WERI-Rb-1 (cell line): Measurements from ENCODE around the gene FBXL14.

Experiments used
- DNase-seq: peaks from one replicate; pipeline ENCODE4 v3.0.0-alpha.2; 2020
- H3K27ac ChIP-seq: fragments of 250-450 bp; sonication (Bioruptor Pico); 2 replicates; pipeline ENCODE4 v1.5.1; 2020; ENCODE audit warnings: mild to moderate bottlenecking, moderate library complexity
- H3K27me3 ChIP-seq: fragments of 250-450 bp; sonication (Bioruptor Pico); 2 replicates; pipeline ENCODE4 v1.5.1; 2021; ENCODE audit warnings: mild to moderate bottlenecking, low read depth, moderate library complexity; ENCODE audit not compliant: insufficient read depth, severe bottlenecking
- H3K36me3 ChIP-seq: fragments of 250-450 bp; sonication (Bioruptor Pico); 2 replicates; pipeline ENCODE4 v1.5.1; 2020; ENCODE audit warnings: mild to moderate bottlenecking, moderate library complexity
- H3K4me3 ChIP-seq: 2 replicates; pipeline ENCODE4 v1.5.1; 2011; ENCODE audit warnings: low read depth, mild to moderate bottlenecking, control low read depth, low read length
- H3K9me3 ChIP-seq: fragments of 250-450 bp; sonication (Bioruptor Pico); 2 replicates; pipeline ENCODE4 v1.5.1; 2021; ENCODE audit warnings: mild to moderate bottlenecking, moderate library complexity; ENCODE audit not compliant: severe bottlenecking
- TF ChIP-seq, protein P1 (sequence below): IDR thresholded peaks from 2 replicates; pipeline ENCODE4 v1.5.1; 2011; ENCODE audit warnings: low read depth, mild to moderate bottlenecking, control low read depth, inconsistent platforms, low read length

FBXL14 gene

DNA sequence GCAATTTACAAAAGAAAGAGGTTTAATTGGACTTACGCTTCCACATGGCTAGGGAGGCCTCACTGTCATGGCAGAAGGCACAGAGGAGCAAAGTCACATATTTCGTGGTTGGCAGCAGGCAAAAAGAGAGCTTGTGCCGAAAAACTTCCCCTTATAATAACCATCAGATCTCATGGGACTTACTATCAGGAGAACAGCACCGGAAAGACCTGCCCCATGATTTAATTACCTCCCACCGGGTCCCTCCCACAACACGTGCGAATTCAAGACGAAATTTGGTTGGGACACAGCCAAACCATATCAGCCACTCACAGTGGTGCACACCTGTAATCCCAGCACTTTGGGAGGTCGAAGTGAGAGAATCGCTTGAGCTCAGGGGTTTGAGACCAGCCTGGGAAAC lies 68.5 kb downstream of the FBXL14 start:
- TF ChIP-seq, protein P1, sequence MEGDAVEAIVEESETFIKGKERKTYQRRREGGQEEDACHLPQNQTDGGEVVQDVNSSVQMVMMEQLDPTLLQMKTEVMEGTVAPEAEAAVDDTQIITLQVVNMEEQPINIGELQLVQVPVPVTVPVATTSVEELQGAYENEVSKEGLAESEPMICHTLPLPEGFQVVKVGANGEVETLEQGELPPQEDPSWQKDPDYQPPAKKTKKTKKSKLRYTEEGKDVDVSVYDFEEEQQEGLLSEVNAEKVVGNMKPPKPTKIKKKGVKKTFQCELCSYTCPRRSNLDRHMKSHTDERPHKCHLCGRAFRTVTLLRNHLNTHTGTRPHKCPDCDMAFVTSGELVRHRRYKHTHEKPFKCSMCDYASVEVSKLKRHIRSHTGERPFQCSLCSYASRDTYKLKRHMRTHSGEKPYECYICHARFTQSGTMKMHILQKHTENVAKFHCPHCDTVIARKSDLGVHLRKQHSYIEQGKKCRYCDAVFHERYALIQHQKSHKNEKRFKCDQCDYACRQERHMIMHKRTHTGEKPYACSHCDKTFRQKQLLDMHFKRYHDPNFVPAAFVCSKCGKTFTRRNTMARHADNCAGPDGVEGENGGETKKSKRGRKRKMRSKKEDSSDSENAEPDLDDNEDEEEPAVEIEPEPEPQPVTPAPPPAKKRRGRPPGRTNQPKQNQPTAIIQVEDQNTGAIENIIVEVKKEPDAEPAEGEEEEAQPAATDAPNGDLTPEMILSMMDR, result no peak
- DNase-seq, result no peak
- H3K4me3 ChIP-seq, result no peak overlapping the region

DNA sequence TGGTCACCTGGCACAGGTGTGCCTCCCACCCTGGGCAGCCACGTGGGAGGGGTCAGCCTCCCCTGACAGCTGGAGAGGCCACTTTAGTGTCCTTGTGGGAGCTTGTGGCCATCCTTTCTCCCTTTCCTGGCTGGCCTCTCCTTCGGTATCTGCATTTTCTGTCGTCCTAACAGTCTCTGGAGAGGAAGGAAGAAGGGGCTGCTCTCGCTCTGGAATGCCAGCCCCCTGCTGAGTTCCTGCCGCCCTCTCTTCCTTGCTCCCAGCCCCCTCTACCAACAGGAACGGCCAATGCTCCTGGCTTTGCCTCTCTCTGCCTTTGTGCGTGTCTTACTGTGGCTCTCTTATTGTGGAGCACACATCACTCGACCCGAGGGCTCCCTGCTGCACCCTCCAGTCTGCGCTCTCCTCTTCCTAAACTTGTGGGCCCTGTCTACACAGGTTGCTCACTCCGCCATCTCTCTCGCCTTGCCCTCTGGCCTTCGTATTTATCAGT lies 70.8 kb downstream of the FBXL14 start:
- TF ChIP-seq, protein P1, result no peak
- Histone ChIP-seq H3K27ac (no peak overlapping the region), H3K9me3 (no peaks in the 10 kb centered on the region), H3K36me3 (no peaks in the 10 kb centered on the region), H3K4me3 (no peak overlapping the region), H3K27me3 (no peaks in the 10 kb centered on the region)
- no peak for DNase-seq

More for the DNA sequence above, 68.5 kb downstream of the FBXL14 start:
- Histone ChIP-seq H3K36me3 (no peaks in the 10 kb centered on the region), H3K27me3 (peaks cover 5% of the 10 kb centered on the region), H3K27ac (no peak overlapping the region), H3K9me3 (no peaks in the 10 kb centered on the region)

DNA sequence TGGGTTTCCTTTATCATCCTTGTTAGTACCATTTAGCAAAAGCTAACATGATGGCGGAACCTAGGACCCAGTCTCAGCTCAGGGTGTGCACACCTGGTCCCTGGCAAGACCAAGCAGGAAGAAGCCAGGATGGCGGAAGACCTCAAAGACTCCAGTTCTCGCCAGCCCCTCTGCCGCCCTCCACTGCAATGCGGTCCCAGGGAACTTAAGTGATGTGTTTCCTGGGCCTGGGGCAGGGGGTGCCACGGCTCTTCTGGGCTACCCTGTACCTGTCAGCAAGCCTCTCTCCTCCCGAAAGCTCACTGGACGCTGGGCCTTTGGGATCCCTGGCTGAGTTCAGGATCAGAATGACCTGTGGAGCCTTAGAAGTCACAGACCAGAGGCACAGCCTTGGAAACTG lies 71.3 kb downstream of the FBXL14 start:
- H3K27me3 ChIP-seq, result no peaks in the 10 kb centered on the region
- no peaks in the 10 kb centered on the region for H3K36me3 ChIP-seq
- no peak overlapping the region for H3K27ac ChIP-seq
- DNase-seq, result no peak
- TF ChIP-seq, protein P1, result no peak
- no peak overlapping the region for H3K4me3 ChIP-seq
- H3K9me3 ChIP-seq, result no peaks in the 10 kb centered on the region

DNA sequence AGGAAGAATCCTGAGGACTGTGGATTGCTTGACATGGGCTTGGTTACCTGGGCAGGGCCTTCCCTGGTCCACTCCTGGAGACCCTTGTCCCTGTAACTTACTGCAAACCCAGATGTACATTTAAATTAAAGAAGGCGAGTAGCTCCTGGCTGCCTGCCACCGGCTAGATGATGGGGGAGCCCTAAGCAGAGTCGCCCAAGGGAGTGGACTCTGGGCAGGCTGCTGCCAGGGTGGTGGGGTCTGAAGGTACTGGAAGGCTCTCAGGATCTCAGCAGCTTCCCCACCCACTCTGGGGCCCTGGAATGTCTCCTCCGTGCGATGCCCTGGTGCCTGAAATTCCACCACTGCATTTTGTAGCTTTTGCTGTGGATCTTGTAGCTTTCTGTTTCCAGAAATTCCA lies 74.7 kb downstream of the FBXL14 start:
- TF ChIP-seq, protein P1, result no peak
- peaks cover 4% of the 10 kb centered on the region for H3K9me3 ChIP-seq
- H3K36me3 ChIP-seq, result no peaks in the 10 kb centered on the region
- no peak overlapping the region for H3K4me3 ChIP-seq
- no peak for DNase-seq
- no peaks in the 10 kb centered on the region for H3K27me3 ChIP-seq
- H3K27ac ChIP-seq, result no peak overlapping the region

DNA sequence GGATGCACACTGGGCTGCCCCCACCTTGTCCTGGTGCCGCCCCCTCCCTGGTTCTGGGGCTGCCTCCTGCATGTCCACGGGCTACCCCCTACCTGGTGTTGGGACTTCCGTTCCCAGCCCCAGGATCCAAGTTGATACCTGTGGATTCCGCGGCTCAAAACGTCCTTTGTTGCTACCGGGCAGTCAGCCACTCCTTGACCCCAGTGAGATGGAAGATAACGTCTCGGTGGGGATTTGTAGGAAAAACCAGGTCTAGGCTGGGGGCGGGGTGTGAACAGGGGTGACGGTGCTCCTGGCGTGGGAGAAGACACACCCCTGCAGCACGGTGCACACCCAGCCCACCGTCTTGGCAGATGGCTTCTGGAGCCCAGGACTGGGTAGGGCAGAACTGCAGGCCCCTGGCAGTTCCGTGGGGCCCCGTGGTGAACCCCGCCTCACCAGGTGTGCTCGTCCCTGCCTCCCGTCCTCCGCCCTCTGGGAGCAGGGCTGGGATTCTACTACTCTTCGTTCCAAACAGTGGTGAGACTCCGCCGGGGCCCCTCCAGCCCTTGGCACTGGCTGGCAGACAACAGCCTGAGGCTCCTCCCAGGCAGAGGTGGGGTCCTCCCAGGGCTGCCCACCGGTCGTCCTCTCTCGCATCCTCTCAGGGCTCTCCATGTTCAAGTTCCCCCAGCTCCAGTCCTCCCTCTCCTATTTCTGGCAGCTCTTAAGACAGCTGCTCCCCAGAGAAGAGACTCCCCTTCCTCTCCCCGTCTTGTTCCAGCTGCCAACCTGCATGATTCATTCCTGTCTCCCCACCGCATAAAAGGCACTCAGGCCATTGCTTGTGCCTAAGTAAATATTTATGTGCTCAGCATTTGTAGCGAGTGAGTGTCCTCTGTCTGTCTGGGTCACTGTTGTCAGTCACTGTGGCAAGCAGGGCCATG lies 75.5 kb downstream of the FBXL14 start:
- no peak for DNase-seq
- Histone ChIP-seq H3K27me3 (no peaks in the 10 kb centered on the region), H3K4me3 (no peak overlapping the region), H3K36me3 (no peaks in the 10 kb centered on the region), H3K9me3 (peaks cover 4% of the 10 kb centered on the region), H3K27ac (no peak overlapping the region)
- TF ChIP-seq, protein P1, result no peak
